Epithelial cell of esophagus (primary cell): Measurements from ENCODE around the gene DPYD.

Experiments
- DNase-seq: peaks from one replicate; pipeline ENCODE4 v3.0.0; 2010; ENCODE audit warnings: low read depth
- H3K4me3 ChIP-seq: 2 replicates; pipeline ENCODE4 v1.5.1; 2011; ENCODE audit warnings: mild to moderate bottlenecking, low read length, control low read depth
- TF ChIP-seq, protein P1 (sequence below): IDR thresholded peaks from 2 replicates; pipeline ENCODE4 v1.5.1; 2011; ENCODE audit warnings: low read depth, mild to moderate bottlenecking, low read length, control low read depth, inconsistent platforms; ENCODE audit not compliant: insufficient read depth; ENCODE audit errors: missing control alignments

Gene DPYD

DNA sequence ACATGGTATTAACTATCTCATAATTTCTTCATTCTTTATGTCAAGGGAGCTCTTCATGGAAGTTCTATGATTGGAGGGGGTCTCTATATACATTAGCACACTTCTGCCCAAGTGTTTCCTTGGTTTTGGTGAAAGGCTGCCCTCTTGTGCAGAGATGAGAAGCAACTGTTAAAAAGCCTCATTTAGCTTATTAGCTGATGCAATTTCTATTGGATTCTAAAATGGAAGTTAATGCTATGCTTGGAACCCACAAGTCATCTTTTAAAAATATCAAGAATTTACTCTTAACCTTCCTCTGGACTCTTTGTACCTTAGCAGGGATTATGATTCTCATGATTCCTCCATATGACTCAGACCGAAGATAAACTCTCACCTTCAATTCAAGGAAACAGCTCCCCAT, 870.3 kb downstream of the DPYD start:
- DNase-seq = no peak
- TF ChIP-seq, protein P1, sequence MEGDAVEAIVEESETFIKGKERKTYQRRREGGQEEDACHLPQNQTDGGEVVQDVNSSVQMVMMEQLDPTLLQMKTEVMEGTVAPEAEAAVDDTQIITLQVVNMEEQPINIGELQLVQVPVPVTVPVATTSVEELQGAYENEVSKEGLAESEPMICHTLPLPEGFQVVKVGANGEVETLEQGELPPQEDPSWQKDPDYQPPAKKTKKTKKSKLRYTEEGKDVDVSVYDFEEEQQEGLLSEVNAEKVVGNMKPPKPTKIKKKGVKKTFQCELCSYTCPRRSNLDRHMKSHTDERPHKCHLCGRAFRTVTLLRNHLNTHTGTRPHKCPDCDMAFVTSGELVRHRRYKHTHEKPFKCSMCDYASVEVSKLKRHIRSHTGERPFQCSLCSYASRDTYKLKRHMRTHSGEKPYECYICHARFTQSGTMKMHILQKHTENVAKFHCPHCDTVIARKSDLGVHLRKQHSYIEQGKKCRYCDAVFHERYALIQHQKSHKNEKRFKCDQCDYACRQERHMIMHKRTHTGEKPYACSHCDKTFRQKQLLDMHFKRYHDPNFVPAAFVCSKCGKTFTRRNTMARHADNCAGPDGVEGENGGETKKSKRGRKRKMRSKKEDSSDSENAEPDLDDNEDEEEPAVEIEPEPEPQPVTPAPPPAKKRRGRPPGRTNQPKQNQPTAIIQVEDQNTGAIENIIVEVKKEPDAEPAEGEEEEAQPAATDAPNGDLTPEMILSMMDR = peak; percentile 29
- no peak overlapping the region for H3K4me3 ChIP-seq

DNA sequence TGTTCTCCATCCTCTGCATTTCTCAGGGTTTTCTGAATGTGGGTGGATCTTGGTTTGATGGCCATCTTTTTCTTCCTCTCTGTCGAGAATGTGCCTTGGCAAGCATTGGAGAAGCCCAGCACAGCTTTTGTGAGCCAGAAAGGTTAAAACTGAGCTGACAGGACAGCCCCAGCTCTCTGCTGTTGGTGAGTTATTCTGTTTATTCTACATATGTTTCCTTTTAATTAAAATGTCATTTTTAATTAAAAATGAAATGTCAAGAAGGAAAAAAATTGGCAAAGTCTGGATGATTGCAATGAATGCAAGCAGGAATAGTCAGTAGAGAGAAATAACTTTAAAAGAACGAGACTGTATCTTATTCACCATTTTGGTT, 873.4 kb downstream of the DPYD start:
- no peak for DNase-seq
- H3K4me3 ChIP-seq = no peak overlapping the region
- TF ChIP-seq, protein P1 = no peak

DNA sequence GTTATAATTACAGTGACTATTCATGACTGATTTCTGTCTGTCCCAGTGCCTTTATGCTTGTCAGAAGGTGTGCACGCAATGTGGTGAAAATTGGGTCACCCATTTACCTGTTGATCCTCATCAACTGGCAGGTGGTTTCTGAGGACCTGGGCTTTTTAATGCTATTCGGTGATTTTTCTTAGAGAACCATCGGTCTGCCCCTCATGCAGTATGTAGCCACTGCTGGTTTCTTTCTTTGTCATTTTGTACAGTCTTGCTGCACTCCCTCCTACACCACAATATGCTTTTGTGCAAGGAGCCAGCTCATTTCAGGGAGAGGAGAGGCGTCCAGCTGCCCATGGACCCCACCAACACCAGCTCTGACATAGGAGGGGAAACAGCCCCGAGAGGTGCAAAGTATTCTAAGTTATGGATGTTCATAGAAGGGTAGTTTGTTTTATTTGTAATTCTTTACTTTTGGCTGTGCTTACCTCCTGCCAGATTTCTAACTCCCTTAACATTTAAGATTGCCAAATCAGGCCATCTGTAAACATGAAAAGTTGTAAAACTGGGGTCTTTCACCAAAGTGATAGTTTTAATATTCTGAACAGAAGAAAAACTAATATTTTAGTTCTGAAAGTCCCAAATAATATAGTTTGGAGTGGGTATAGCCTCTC, 873.9 kb downstream of the DPYD start:
- DNase-seq = no peak
- no peak overlapping the region for H3K4me3 ChIP-seq
- TF ChIP-seq, protein P1 = no peak

DNA sequence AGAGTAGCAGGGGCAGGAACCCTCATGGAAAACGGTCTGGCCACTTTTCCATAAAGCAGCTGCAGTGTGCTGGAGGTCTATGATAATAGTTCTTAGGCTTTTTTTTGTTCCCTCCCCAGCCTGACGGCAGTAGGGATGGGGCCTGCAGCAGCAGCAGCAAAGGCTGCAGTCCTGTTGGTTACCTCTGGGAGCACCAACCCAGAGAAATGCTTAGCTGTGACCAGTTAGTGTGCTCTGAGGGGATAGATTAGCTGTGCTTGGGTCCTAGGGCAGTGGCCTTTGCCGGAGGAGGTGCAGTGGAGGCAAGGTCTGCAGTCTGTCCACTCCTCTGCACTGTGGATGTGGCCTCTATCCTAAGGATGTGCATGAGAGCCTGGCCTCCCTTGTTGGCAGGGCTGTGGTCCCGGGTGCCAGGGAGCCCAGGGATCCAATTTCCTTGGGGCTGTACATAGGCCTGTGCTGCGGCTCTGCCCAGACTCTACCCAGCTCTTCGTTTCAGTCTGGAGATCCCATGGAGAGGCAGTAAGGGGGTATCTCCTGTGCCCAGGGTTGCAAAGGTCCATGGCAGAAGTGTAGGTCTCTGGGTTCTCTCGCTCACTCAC, 876.6 kb downstream of the DPYD start:
- no peak for DNase-seq
- TF ChIP-seq, protein P1 = no peak

DNA sequence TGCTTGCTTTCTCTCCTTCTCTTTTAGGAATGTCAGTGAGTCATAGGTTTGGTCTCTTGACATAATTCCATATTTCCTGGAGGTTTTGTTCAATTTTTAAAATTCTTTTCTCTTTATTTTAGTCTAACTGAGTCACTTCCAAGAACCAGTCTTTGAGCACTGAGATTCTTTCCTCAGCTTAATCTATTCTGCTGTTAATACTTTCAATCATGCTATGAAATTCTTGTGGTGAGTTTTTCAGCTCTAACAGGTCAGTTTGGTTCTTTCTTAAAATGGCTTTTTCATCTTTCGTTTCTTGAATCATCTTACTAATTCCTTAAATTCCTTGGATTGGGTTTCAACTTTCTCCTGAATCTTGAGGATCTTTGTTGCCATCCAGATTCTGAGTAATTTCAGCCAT, 878.3 kb downstream of the DPYD start:
- H3K4me3 ChIP-seq = no peak overlapping the region
- peak; percentile 1 for DNase-seq
- TF ChIP-seq, protein P1 = no peak

More for the DNA sequence above, 876.6 kb downstream of the DPYD start:
- H3K4me3 ChIP-seq = no peak overlapping the region

DNA sequence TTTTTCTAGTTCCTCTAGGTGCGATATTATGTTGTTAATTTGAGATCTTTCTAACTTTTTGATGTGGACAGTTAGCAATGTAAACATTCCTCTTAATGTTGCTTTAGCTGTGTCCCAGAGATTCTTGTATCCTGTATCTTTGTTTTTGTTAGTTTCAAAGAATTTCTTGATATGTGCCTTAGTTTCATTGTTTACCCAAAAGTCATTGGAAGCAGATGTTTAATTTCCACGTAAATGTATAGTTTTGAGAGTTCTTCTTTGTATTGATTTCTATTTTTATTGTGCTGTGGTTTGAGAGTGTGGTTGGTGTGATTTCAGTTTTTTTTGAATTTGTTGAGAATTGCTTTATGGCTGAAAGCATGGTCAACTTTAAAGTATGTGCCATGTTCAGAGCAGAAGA, 879.8 kb downstream of the DPYD start:
- TF ChIP-seq, protein P1 = no peak
- no peak for DNase-seq
- H3K4me3 ChIP-seq = no peak overlapping the region

DNA sequence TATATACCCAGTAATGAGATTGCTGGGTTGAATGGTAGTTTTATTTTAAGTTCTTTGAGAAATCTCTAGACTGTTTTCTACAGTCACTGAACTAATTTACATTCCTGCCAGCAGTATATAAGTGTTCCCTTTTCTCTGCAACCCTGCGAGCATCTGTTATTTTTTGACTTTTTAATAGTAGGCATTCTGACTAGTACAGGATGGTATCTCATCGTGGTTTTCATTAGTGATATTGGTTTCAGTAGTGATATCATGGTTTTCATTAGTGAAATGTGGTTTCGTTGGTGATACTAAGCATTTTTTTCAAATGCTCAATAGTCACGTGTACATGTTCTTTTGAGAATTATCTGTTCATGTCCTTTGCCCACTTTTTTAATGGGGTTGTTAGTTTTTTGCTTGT, 882.4 kb downstream of the DPYD start:
- TF ChIP-seq, protein P1 = no peak
- no peak overlapping the region for H3K4me3 ChIP-seq
- DNase-seq = no peak
